GM19238 (cell line): Measurements from ENCODE around the gene TBX2.
A peak's percentile ranks its signal among the peaks of the same experiment; 100 is the strongest.

Experiments used
- DNase-seq: peaks from one replicate; pipeline ENCODE4 v3.0.0; 2011; ENCODE audit warnings: low spot score; ENCODE audit not compliant: insufficient read length

Gene TBX2

GRCh38 chr17:61402073-61402541 is 2.5 kb downstream of the TBX2 start:
- DNase-seq, result no peak

DNA sequence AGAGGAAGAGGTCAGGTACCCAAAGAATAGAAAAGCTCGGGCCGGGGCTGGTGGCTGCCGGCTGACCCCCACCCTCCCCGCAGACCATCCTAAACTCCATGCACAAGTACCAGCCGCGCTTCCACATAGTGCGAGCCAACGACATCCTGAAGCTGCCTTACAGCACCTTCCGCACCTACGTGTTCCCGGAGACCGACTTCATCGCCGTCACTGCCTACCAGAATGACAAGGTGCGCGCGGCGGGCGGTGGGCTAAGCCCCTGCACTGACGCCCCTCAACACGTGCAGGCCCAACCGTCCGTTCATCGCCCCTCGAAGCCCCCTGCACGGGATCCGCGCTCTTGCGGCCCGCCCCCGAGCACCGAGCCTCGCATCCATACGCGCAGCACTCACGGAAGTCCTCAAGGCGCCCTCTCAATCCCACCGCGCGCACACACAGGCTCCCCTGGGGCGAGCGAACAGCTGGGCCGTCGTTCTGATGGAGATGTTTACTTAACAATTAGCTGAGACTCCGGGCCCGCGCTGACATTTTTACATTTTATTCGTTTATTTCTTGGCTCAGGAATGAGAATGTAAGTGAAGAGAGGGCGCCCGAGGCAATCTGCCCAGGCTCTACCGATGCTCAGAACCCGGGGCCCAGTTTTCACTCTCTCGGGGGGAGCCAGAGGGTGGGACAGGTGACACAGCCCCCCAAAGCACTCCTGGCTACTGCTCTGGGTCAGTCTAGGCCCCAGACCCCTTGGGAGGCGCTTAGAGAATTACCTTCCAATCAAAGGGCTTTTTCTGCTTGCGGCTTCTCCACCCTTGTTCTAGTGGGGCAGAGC is 3.5 kb downstream of the TBX2 start:
- no peak for DNase-seq

DNA sequence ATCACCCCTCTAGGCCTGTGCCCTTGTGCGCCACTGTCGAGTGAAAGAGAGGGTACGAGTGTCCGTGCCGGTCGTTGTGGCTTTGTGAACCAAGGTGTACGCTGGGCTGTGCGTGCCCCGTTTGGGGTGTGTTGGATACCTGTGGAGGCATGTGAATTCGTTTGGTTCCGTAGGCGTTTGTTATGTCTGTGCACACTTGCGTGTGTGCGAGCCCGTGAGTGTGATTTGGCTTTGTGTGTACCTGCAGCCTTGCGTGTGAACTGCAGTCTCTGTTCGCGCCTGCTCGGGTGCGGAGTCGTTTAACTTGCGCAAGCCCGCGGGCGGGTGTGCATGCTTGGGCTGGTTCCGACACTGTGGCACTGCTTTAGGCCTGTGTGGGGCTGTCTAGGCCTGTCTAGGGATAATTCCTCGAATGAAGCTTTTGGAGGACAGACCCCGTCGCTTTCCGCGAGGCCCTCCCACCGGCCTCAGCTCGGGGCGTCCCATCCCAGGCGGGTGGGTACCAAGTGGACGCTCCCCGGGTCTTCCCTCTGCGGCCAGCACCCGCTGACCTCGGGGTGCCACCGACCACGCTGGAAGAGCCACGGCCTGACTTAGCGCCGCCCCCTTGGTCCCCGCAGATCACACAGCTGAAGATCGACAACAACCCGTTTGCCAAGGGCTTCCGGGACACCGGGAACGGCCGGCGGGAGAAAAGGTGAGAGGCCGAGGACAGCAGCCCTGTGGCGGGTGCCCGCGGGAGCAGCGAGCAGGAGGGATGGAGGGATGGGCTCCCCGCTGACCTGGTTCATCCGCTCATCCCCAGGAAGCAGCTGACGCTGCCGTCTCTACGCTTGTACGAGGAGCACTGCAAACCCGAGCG is 4.4 kb downstream of the TBX2 start:
- DNase-seq, result no peak

DNA sequence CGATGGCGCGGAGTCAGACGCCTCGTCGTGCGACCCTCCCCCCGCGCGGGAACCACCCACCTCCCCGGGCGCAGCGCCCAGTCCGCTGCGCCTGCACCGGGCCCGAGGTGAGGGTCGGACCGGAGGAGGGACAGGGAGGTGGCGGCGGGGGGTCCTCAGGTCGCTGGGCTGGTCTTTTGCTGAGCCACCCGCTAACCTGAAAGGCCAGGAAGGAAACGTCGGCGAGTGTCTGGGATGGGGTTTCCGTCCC is 4.9 kb downstream of the TBX2 start:
- no peak for DNase-seq

- no peak for DNase-seq
These were observed 5.5 kb downstream of the TBX2 start for GRCh38 chr17:61404913-61405685.

- DNase-seq, result no peak
These were observed 6.3 kb downstream of the TBX2 start for GRCh38 chr17:61405686-61406536.

- DNase-seq, result no peak
These were observed 6.8 kb downstream of the TBX2 start for GRCh38 chr17:61406537-61406845.

DNA sequence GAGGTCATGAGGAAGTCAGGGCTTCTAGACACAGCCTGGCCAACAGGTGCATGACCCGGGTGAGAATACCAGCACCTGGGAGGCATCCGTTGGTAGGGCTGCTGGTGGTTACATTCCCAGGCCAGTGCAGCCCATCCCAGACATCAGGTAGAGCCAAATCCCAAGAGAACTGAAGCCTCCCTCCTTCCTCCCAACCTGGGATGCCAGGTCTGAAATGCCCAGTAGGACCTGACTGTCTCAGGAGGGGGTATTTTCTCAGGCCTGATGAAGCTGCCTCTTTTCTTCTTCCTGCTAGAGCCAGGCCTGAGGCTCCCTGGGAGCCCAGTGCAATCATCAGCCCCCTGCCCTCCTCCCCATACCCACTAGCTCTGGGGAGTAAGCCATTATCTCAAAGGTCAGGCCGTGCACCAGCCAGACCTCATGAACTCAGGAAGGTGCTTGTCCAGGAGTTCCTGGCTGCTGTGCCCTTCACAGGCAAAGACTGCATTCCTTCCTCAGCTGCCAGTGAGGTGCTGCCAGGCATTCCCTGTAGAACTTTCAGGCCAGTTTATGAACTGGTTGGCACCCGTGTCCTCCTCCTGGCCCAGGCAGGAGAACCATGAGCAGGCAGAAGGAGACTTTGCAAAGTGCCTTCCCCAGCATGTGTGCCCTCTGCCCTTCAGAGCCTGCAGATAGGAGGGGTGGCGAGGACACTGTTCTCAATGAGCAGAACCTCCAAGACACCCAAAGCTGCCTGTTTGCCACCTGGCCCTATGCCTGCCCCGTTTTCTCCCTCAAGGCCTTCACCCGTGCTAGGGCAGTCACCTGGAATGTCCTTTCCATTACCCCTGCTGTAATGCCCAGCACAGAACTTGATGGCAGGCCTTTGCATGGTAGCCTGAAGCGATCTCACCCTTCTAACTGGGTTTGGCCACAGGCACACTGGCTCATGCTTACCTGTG is 7.6 kb downstream of the TBX2 start:
- no peak for DNase-seq

DNA sequence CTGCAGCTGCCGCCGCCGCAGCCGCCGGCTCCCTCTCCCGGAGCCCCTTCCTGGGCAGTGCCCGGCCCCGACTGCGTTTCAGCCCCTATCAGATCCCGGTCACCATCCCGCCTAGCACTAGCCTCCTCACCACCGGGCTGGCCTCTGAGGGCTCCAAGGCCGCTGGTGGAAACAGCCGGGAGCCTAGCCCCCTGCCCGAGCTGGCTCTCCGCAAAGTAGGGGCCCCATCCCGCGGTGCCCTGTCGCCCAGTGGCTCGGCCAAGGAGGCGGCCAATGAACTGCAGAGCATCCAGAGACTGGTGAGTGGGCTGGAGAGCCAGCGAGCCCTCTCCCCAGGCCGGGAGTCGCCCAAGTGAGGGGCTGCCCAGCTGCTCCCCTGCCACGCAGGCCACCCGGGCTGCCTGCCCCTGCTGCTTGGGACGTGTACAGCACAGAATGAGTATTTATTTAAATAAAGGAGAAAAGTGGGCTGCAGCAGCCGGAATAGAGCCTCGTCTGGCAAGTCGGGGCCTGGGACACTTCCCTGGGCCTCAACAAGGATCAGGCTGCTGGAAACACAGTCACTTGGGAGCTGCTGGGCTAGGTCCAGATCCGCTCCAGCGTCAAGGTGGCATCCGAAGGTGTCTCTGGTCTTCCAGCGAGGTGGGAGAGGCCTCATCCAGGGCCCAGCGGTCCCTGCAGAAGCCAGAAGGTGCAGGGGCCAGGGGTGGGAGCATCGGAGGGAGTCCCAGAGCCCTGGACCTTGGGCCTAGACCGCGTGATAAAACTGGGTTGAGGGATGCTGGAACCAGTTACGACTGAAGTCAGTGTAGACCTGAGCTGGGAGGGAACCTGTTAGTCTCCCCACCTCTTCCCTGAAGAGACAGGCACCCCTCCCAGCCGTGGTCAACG is 8.8 kb downstream of the TBX2 start:
- no peak for DNase-seq

GRCh38 chr17:61409301-61410112 is 9.9 kb downstream of the TBX2 start:
- DNase-seq, result no peak

GRCh38 chr17:61410141-61411010 is 10.7 kb downstream of the TBX2 start:
- DNase-seq, result no peak

DNA sequence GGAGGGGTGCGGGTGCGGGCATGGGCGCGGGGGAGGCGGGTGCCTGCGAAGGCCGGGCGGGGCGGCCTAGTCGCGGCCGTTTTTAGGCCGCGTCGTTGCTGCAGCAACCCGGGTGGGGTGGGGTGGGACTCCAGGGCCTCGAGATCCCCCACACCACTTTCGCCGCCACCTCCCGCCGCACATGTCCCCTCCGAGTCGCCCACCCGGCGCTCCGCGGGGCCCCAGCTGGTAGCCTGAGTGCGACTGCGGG is 11.3 kb downstream of the TBX2 start:
- DNase-seq, result no peak

GRCh38 chr17:61411261-61412142 is 11.9 kb downstream of the TBX2 start:
- no peak for DNase-seq

DNA sequence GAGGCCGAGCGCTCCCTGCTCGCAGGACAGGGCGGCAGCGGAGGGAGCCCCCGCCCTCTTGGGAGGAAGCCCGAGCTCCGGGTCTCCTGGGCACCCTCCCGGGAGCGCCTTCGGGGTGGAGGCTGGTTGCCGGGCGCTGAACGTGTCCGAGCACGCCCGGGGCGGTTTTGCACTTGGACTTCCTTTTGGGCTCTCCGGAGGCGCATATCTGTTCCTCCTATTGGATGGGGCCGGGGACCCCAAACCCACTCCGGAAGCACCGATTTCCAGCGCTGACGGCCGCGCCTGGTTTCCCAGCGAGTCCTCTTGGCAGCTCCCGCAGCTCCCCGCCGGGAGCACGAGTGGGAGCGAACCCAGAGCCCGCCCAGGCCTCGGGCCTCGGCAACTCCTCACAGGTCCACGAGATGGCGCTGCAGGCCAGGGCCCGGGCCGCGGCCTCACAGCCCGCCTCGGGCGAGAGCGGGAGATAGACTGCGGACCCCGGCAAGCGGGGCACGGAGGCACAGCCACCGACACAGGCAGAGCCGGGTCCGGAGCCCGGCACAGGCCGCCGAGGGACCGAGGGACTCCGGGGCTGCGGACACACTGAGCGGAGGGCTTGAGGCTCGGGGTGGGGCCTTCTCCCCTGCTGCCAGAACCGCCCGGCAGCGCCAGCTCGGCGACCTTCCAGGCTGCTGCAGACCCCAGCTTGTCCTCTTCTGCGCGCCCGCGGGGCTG is 12.7 kb downstream of the TBX2 start:
- peak; percentile 84 for DNase-seq

DNA sequence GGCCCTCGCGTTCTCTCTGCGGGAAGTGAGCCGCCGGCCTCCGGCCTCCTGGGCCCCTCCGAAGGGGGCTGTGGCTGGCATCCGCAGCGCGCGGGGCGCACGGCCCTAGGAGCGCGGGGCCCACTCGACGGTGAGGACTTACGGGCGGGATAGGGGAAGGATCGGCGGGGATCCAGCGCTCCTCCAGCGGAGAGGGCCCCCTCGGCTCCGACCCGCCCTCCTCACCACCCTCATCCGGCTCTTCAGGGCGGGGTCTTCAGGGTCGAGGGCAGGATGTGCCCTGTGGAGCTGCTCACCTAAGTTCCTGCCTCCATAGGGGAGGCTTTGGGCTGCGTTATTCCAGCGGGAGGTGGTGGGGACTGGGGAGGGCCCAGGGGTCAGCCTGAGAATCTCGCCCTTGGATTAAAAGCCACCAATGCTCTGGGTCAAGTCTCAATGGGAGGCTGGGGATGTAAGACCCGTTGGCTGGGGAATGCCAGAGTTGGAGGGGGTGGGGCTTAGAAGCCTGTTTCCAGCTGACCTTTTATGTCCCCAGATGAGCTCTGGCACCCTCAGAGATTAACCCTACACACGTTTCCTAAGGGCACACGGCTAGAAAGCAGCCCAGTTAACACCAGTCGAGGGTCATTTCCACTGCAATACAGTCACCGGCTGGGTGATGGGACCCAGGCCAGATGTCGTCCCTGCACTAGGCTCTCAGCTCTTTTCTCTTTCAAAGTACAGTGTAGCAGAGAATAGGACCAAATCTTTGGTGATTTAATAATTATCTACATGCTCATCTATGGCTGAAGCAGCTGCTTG is 13.4 kb downstream of the TBX2 start:
- no peak for DNase-seq
